Measurements from ENCODE around the gene HDAC7.

HDAC7 gene

GRCh38 chr12:47850153-47851084, 30.7 kb upstream of the HDAC7 start:
- DNase-seq (ENCODE audit: low spot score) = no peak
- in situ Hi-C loops (cut with MboI; ENCODE audit: low pct_unique_long_range_greater_than_20kb, low sequenced_read_pairs, unreplicated experiment) = no loop called here
- TF ChIP-seq CTCF (IDR thresholded peaks at IDR 0.05; ENCODE audit: extremely low read depth, insufficient read depth, missing control alignments) = no peak

GRCh38 chr12:47849261-47849660, 29.6 kb upstream of the HDAC7 start:
- DNase-seq (ENCODE audit: low spot score) = no peak
- in situ Hi-C loops (cut with MboI; ENCODE audit: low pct_unique_long_range_greater_than_20kb, low sequenced_read_pairs, unreplicated experiment) = loop anchor here (10.0 kb wide), 1 partner anchor 134 kb away; no protein-coding TSS in a partner anchor
- no peak for TF ChIP-seq CTCF (IDR thresholded peaks at IDR 0.05; ENCODE audit: extremely low read depth, insufficient read depth, missing control alignments)

GRCh38 chr12:47848853-47849252, 29.1 kb upstream of the HDAC7 start:
- no peak for DNase-seq (ENCODE audit: low spot score)
- no peak for TF ChIP-seq CTCF (IDR thresholded peaks at IDR 0.05; ENCODE audit: extremely low read depth, insufficient read depth, missing control alignments)
- in situ Hi-C loops (cut with MboI; ENCODE audit: low pct_unique_long_range_greater_than_20kb, low sequenced_read_pairs, unreplicated experiment) = loop anchor here (10.0 kb wide), 1 partner anchor 134 kb away; no protein-coding TSS in a partner anchor

GRCh38 chr12:47846294-47846996, 26.7 kb upstream of the HDAC7 start:
- TF ChIP-seq CTCF (IDR thresholded peaks at IDR 0.05; ENCODE audit: extremely low read depth, insufficient read depth, missing control alignments) = no peak
- no peak for DNase-seq (ENCODE audit: low spot score)
- in situ Hi-C loops (cut with MboI; ENCODE audit: low pct_unique_long_range_greater_than_20kb, low sequenced_read_pairs, unreplicated experiment) = loop anchor here (10.0 kb wide), 1 partner anchor 132 kb away; no protein-coding TSS in a partner anchor

- no peak for DNase-seq (ENCODE audit: low spot score)
- TF ChIP-seq CTCF (IDR thresholded peaks at IDR 0.05; ENCODE audit: extremely low read depth, insufficient read depth, missing control alignments) = no peak
- in situ Hi-C loops (cut with MboI; ENCODE audit: low pct_unique_long_range_greater_than_20kb, low sequenced_read_pairs, unreplicated experiment) = loop anchor here (10.0 kb wide), 1 partner anchor 130 kb away; no protein-coding TSS in a partner anchor
Measured at GRCh38 chr12:47845081-47845480, 25.4 kb upstream of the HDAC7 start.

- no peak for TF ChIP-seq CTCF (IDR thresholded peaks at IDR 0.05; ENCODE audit: extremely low read depth, insufficient read depth, missing control alignments)
- in situ Hi-C loops (cut with MboI; ENCODE audit: low pct_unique_long_range_greater_than_20kb, low sequenced_read_pairs, unreplicated experiment) = loop anchor here (10.0 kb wide), 1 partner anchor 130 kb away; no protein-coding TSS in a partner anchor
- DNase-seq (ENCODE audit: low spot score) = no peak
Measured at GRCh38 chr12:47844264-47845019, 24.7 kb upstream of the HDAC7 start.
